Left lung (tissue), 10 donors: ENCODE data around the gene SCML2. TPM values are rescaled to one million over a fixed set of nuclear protein-coding genes. Genes with fewer than 3 reads are reported as not detected.

ENCODE experiments used
- ATAC-seq: fragments of 200-7000 bp; cut with Tn5 transposase; one replicate; pipeline ENCODE4 v1.9.1; 2020; ENCODE audit warnings: moderate library complexity
- DNase-seq, 4 donors: peaks; one replicate each; pipeline ENCODE4 v3.0.0-alpha.2; 2013 to 2020
- H3K27ac ChIP-seq, 2 donors: fragments of 200-600 bp; sonication (generic) in 1 of 2; one replicate each; pipeline versions ENCODE4 v1.5.0 to v1.8.0; 2020 to 2021
- H3K27me3 ChIP-seq, 2 donors: fragments of 200-600 bp; sonication (generic) in 1 of 2; one replicate each; pipeline versions ENCODE4 v1.5.0 to v1.8.0; 2020 to 2021
- H3K36me3 ChIP-seq, 2 donors: fragments of 200-600 bp; sonication (generic) in 1 of 2; one replicate each; pipeline versions ENCODE4 v1.5.0 to v1.8.0; 2020 to 2021
- H3K4me1 ChIP-seq, 2 donors: fragments of 200-600 bp; one replicate each; pipeline ENCODE4 v1.8.0; 2021
- H3K4me3 ChIP-seq, 2 donors: fragments of 200-600 bp; sonication (generic) in 1 of 2; one replicate each; pipeline versions ENCODE4 v1.5.0 to v1.8.0; 2020 to 2021; ENCODE audit warnings: mild to moderate bottlenecking in 1 of 2
- H3K9me3 ChIP-seq, 2 donors: fragments of 200-600 bp; sonication (generic) in 1 of 2; one replicate each; pipeline versions ENCODE4 v1.5.0 to v1.8.0; 2020 to 2021
- intact Hi-C, 2 donors: fragments of 100-400 bp; cut with DNase I; formaldehyde crosslinking; loops; one replicate each; pipeline versions ENCODE4 v1.11.2 to v1.14.2; 2022
- polyA plus RNA-seq, 6 donors: library from polyadenylated mRNA; unstranded; fragments of 120-200 nt; gene quantifications; one replicate each; pipeline ENCODE4 v1.2.1, GENCODE V29; 2013; ENCODE audit not compliant: insufficient read length in 6 of 6
- total RNA-seq, 2 donors: library from RNA; stranded (reverse); fragmentation: NEBNext Ultra II Directional; extraction: Animal tissue kit (Norgen Biotek cat#: 25700); gene quantifications; one replicate each; pipeline ENCODE4 v1.2.1, GENCODE V29; 2021
- TF ChIP-seq, protein P1 (sequence below), 2 donors: fragments of 200-600 bp; sonication (generic) in 1 of 2; IDR thresholded peaks; one replicate each; pipeline versions ENCODE4 v1.5.0 to v1.8.0; 2021; ENCODE audit warnings: antibody characterized with exemption in 2 of 2
- donor health status: DM: no; HTN: yes; CAD: no.
- donor health status: DM: no; HTN: no; CAD: no.

Gene SCML2
- total and polyA plus RNA-seq, 8 donors, result 0.97 to 12.4 (median 10.1) TPM

DNA sequence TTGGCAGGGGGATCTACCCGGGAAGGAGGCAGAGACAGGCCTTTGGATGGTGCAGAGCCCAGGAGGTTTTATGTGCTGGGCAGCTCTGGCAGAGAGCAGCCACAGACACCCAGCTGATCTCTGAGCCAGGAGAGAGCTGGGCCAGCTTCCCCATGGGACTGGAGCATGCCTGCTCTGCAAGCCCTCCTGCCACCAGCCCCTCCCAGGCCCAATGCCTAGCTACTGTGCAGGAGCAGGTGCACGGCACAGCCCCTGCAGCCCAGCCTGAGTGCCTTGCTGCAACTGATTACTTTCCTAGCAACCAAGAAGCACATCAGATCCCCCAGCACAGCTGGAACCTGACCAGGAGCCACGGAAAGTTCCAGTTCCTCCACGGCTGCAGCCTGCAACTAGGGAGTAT lies 76.0 kb downstream of the SCML2 start:
- TF ChIP-seq, protein P1, sequence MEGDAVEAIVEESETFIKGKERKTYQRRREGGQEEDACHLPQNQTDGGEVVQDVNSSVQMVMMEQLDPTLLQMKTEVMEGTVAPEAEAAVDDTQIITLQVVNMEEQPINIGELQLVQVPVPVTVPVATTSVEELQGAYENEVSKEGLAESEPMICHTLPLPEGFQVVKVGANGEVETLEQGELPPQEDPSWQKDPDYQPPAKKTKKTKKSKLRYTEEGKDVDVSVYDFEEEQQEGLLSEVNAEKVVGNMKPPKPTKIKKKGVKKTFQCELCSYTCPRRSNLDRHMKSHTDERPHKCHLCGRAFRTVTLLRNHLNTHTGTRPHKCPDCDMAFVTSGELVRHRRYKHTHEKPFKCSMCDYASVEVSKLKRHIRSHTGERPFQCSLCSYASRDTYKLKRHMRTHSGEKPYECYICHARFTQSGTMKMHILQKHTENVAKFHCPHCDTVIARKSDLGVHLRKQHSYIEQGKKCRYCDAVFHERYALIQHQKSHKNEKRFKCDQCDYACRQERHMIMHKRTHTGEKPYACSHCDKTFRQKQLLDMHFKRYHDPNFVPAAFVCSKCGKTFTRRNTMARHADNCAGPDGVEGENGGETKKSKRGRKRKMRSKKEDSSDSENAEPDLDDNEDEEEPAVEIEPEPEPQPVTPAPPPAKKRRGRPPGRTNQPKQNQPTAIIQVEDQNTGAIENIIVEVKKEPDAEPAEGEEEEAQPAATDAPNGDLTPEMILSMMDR (IDR thresholded peaks at IDR 0.05), result no peak
- H3K27ac ChIP-seq, result no peak overlapping the region
- ATAC-seq (no peak), DNase-seq (no peak)
- intact Hi-C loops, result no loop called here
- no peaks in the 10 kb centered on the region for H3K36me3 ChIP-seq
- no peaks in the 10 kb centered on the region for H3K27me3 ChIP-seq
- peaks cover 0 to 3% of the 10 kb centered on the region in 2 donors for H3K9me3 ChIP-seq
- H3K4me3 ChIP-seq, result no peak overlapping the region
- H3K4me1 ChIP-seq, result no peaks in the 10 kb centered on the region

DNA sequence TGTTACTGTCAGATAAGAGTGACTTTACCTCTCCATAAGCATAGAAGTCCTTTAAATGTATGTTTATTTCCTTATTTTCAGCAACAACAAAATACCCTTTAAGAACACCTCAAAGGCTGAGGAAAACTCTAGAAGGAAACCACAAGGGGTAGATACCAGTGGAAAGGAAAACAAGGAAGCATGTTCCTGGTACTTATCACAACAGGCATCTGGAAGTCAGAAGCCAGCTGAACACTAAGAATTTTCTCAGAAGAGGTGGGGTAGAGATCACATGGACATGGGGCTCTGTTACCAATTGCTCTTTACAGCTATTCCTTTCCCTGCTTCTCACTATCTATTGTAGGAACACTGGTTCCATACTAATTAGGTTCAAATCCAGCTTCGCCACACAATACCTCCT lies 82.3 kb downstream of the SCML2 start:
- intact Hi-C loops, result no loop called here
- TF ChIP-seq, protein P1 (IDR thresholded peaks at IDR 0.05), result no peak
- ATAC-seq, result no peak

DNA sequence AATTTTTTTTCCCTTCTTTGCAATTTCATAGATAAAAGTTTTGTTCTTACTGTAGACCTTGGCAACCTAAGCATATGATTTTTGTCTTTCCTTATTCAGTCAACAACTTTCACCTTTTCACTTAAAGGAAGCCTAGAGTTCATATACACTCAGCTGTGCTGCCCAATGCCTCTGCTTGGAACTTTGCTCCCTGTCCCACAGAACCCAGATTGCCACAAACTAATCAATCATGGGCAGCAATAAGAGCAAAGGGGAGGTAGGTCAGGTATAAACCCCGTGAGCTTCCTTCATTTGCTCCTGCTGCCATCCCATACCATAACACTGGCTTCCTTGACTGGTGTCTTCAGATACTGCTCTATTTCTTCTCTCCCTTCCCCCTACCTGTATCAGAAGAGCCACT lies 82.8 kb downstream of the SCML2 start:
- no peaks in the 10 kb centered on the region for H3K36me3 ChIP-seq
- ATAC-seq (no peak), DNase-seq (no peak)
- peaks cover 0 to 3% of the 10 kb centered on the region in 2 donors for H3K9me3 ChIP-seq
- TF ChIP-seq, protein P1 (IDR thresholded peaks at IDR 0.05), result no peak
- H3K4me1 ChIP-seq, result no peaks in the 10 kb centered on the region
- intact Hi-C loops, result no loop called here
- H3K27me3 ChIP-seq, result no peaks in the 10 kb centered on the region
- H3K27ac ChIP-seq, result no peak overlapping the region
- no peak overlapping the region for H3K4me3 ChIP-seq

More for the DNA sequence above, 82.3 kb downstream of the SCML2 start:
- Histone ChIP-seq H3K4me3 (no peak overlapping the region), H3K27me3 (no peaks in the 10 kb centered on the region), H3K9me3 (peaks cover 0 to 3% of the 10 kb centered on the region in 2 donors), H3K4me1 (no peaks in the 10 kb centered on the region), H3K36me3 (no peaks in the 10 kb centered on the region), H3K27ac (no peak overlapping the region)
- DNase-seq, result no peak

DNA sequence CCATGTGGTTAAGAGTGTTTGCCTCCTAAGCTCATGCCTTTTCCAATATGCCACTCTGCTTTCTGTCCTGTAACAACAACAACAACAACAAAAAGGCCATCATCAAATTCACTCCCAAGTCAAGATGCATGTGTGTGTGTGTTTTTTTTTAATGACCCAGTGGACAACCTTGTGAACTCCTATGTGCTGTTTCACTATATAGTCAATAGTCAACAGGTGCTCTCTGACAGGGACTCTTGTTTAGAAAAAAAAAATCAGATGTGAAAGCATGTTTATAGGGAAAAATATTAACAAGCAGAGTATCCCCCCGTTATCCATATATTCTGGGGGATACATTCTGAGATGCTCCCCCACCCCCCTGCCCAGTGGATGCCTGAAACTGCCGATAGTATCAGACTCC lies 83.2 kb downstream of the SCML2 start:
- no peak overlapping the region for H3K4me3 ChIP-seq
- no peak for ATAC-seq
- intact Hi-C loops, result no loop called here

DNA sequence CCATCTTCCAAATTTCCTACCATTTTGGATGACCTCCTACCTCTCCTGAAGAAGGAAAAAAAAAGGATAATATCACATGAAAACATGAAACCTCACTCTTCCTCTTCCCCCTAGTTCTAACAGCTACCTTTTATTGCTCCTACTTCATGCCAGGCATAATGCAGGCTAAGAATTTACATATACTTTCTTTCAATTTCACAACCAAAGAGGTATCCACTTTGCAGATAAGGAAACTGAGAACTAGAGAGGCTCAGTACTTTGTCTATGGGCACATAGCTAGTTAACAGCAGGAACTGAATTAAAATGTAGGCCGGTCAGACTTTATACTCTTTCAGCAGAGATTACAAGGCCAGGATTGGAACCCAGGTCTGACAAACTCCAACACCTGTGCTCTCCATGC lies 99.4 kb downstream of the SCML2 start:
- no peak for ATAC-seq

More for the DNA sequence above, 83.2 kb downstream of the SCML2 start:
- DNase-seq, result no peak
- Histone ChIP-seq H3K4me1 (no peaks in the 10 kb centered on the region), H3K27ac (no peak overlapping the region), H3K9me3 (peaks cover 0 to 3% of the 10 kb centered on the region in 2 donors), H3K36me3 (no peaks in the 10 kb centered on the region), H3K27me3 (no peaks in the 10 kb centered on the region)
- TF ChIP-seq, protein P1 (IDR thresholded peaks at IDR 0.05), result no peak

More for the DNA sequence above, 99.4 kb downstream of the SCML2 start:
- TF ChIP-seq, protein P1 (IDR thresholded peaks at IDR 0.05), result no peak
- no peaks in the 10 kb centered on the region for H3K4me1 ChIP-seq
- H3K27me3 ChIP-seq, result no peaks in the 10 kb centered on the region
- H3K9me3 ChIP-seq, result no peaks in the 10 kb centered on the region
- no peak overlapping the region for H3K27ac ChIP-seq
- no peaks in the 10 kb centered on the region for H3K36me3 ChIP-seq
- intact Hi-C loops, result no loop called here
- H3K4me3 ChIP-seq, result no peak overlapping the region
- DNase-seq, result no peak
